Parathyroid adenoma (tissue), 2 donors: Measurements from ENCODE around the gene PHRF1.

Source experiments
- H2AFZ ChIP-seq: fragments of 300-600 bp; sonication (generic); one replicate; pipeline ENCODE4 v1.7.0; 2017; ENCODE audit warnings: antibody characterized with exemption, mild to moderate bottlenecking
- H3K27ac ChIP-seq: fragments of 300-600 bp; sonication (generic); one replicate; pipeline ENCODE4 v1.7.0; 2017
- H3K27me3 ChIP-seq: fragments of 300-600 bp; sonication (generic); one replicate; pipeline ENCODE4 v1.7.0; 2017; ENCODE audit warnings: low read length; ENCODE audit not compliant: control insufficient read depth, insufficient read depth
- H3K36me3 ChIP-seq: fragments of 300-600 bp; sonication (generic); one replicate; pipeline ENCODE4 v1.7.0; 2017; ENCODE audit warnings: low read length; ENCODE audit not compliant: control insufficient read depth, insufficient read depth
- H3K4me1 ChIP-seq: fragments of 300-600 bp; sonication (generic); one replicate; pipeline ENCODE4 v1.7.0; 2017; ENCODE audit warnings: control low read depth
- H3K4me2 ChIP-seq: fragments of 300-600 bp; sonication (generic); one replicate; pipeline ENCODE4 v1.7.0; 2017; ENCODE audit warnings: low read length
- H3K4me3 ChIP-seq: fragments of 300-600 bp; sonication (generic); one replicate; pipeline ENCODE4 v1.7.0; 2017; ENCODE audit warnings: low read depth, low read length
- H3K79me2 ChIP-seq: fragments of 300-600 bp; sonication (generic); one replicate; pipeline ENCODE4 v1.7.0; 2017; ENCODE audit warnings: control low read depth
- H3K9ac ChIP-seq: fragments of 300-600 bp; sonication (generic); one replicate; pipeline ENCODE4 v1.7.0; 2017; ENCODE audit warnings: mild to moderate bottlenecking
- H3K9me3 ChIP-seq: fragments of 300-600 bp; sonication (generic); one replicate; pipeline ENCODE4 v1.7.0; 2017; ENCODE audit warnings: low read length; ENCODE audit not compliant: control insufficient read depth
- CTCF ChIP-seq: fragments of 300-600 bp; sonication (generic); IDR thresholded peaks from one replicate; pipeline ENCODE4 v1.7.0; 2017; ENCODE audit warnings: antibody characterized with exemption, mild to moderate bottlenecking
- donor health status: primary hyperparathyroidism.

The PHRF1 gene

GRCh38 chr11:579830-580601 is 3.7 kb downstream of the PHRF1 start:
- peaks cover 5% of the 10 kb centered on the region for H3K4me1 ChIP-seq

GRCh38 chr11:581342-581741 is 5.1 kb downstream of the PHRF1 start:
- Histone ChIP-seq H3K27ac (no peak overlapping the region), H3K9me3 (no peaks in the 10 kb centered on the region), H3K4me3 (no peak overlapping the region), H3K79me2 (peaks cover 48% of the 10 kb centered on the region), H3K4me2 (no peak overlapping the region), H3K9ac (no peak overlapping the region), H2AFZ (no peak overlapping the region), H3K4me1 (peaks cover 5% of the 10 kb centered on the region), H3K27me3 (no peaks in the 10 kb centered on the region), H3K36me3 (no peaks in the 10 kb centered on the region)
- no peak for TF ChIP-seq CTCF

More at GRCh38 chr11:579830-580601, 3.7 kb downstream of the PHRF1 start:
- Histone ChIP-seq H3K79me2 (peaks cover 45% of the 10 kb centered on the region), H3K27me3 (no peaks in the 10 kb centered on the region), H3K36me3 (no peaks in the 10 kb centered on the region), H3K4me3 (no peak overlapping the region), H3K4me2 (no peak overlapping the region), H3K27ac (no peak overlapping the region), H3K9me3 (no peaks in the 10 kb centered on the region), H3K9ac (no peak overlapping the region), H2AFZ (no peak overlapping the region)
- TF ChIP-seq CTCF: no peak

- Histone ChIP-seq H3K4me1 (peaks cover 5% of the 10 kb centered on the region), H3K4me3 (no peak overlapping the region), H3K9me3 (no peaks in the 10 kb centered on the region), H3K4me2 (no peak overlapping the region), H3K27me3 (no peaks in the 10 kb centered on the region), H3K27ac (no peak overlapping the region), H3K79me2 (peaks cover 48% of the 10 kb centered on the region), H2AFZ (no peak overlapping the region), H3K36me3 (no peaks in the 10 kb centered on the region), H3K9ac (no peak overlapping the region)
- no peak for TF ChIP-seq CTCF
These were observed 5.5 kb downstream of the PHRF1 start for GRCh38 chr11:581752-582151.

GRCh38 chr11:584287-584686 is 8.0 kb downstream of the PHRF1 start:
- no peak for TF ChIP-seq CTCF
- Histone ChIP-seq H3K27ac (no peak overlapping the region), H3K27me3 (no peaks in the 10 kb centered on the region), H3K9ac (no peak overlapping the region), H3K4me3 (no peak overlapping the region), H3K4me1 (no peaks in the 10 kb centered on the region), H3K36me3 (no peaks in the 10 kb centered on the region), H3K4me2 (no peak overlapping the region), H3K79me2 (peaks cover 32% of the 10 kb centered on the region), H3K9me3 (no peaks in the 10 kb centered on the region), H2AFZ (no peak overlapping the region)
